NCI-H2029 treated with DMSO at 0.1 percent for 48 hours (cell line): ENCODE data around the gene GGT6.
"Not testable (repeated sequence)": the region's sequence is repeated elsewhere in the genome, so short reads cannot be mapped to it uniquely, and the experiment has no call there.

Source experiments
- DNase-seq: peaks from one replicate; lab custom pipeline; 2025; lab: John Stamatoyannopoulos, UW

GGT6 gene

GRCh38 chr17:4560421-4560820 is at the start of gene GGT6:
TSS of gene GGT6 (minus strand) at chr17:4560577. CDS start at chr17:4560521, 56 bp downstream.
- DNase-seq, result no peak

- DNase-seq, result no peak
Observed at GRCh38 chr17:4610162-4610561, 49.8 kb upstream of the GGT6 start.

GRCh38 chr17:4609761-4610160 is 49.4 kb upstream of the GGT6 start:
- no peak for DNase-seq

- no peak for DNase-seq
Observed at GRCh38 chr17:4607773-4608187, 47.4 kb upstream of the GGT6 start.

- DNase-seq, result no peak
Observed at GRCh38 chr17:4607261-4607741, 46.9 kb upstream of the GGT6 start.

GRCh38 chr17:4605826-4606225 is 45.4 kb upstream of the GGT6 start:
- no peak for DNase-seq

- not testable (repeated sequence) for DNase-seq
Observed at GRCh38 chr17:4604736-4605135, 44.4 kb upstream of the GGT6 start.

- no peak for DNase-seq
Observed at GRCh38 chr17:4604111-4604644, 43.8 kb upstream of the GGT6 start.

- DNase-seq, result no peak
Observed at GRCh38 chr17:4602041-4602440, 41.7 kb upstream of the GGT6 start.

- DNase-seq, result no peak
Observed at GRCh38 chr17:4601326-4601725, 40.9 kb upstream of the GGT6 start.

- no peak for DNase-seq
Observed at GRCh38 chr17:4600563-4600962, 40.2 kb upstream of the GGT6 start.

- DNase-seq, result no peak
Observed at GRCh38 chr17:4599505-4600281, 39.3 kb upstream of the GGT6 start.

- no peak for DNase-seq
Observed at GRCh38 chr17:4598776-4599504, 38.6 kb upstream of the GGT6 start.

- no peak for DNase-seq
Observed at GRCh38 chr17:4597975-4598374, 37.6 kb upstream of the GGT6 start.

GRCh38 chr17:4596636-4597380 is 36.4 kb upstream of the GGT6 start:
- no peak for DNase-seq

GRCh38 chr17:4595685-4596342 is 35.4 kb upstream of the GGT6 start:
- not testable (repeated sequence) for DNase-seq

- DNase-seq, result no peak
Observed at GRCh38 chr17:4594931-4595684, 34.7 kb upstream of the GGT6 start.

- no peak for DNase-seq
Observed at GRCh38 chr17:4594406-4594805, 34.0 kb upstream of the GGT6 start.

- no peak for DNase-seq
Observed at GRCh38 chr17:4593021-4593421, 32.6 kb upstream of the GGT6 start.

GRCh38 chr17:4592240-4593005 is 32.0 kb upstream of the GGT6 start:
- DNase-seq, result no peak
